Stimulated activated naive CD8-positive, alpha-beta T cell treated with anti-CD3 and anti-CD28 coated beads, Interleukin-15, Interleukin-2, amounts not matched to agents 100 ng/mL and 50 ng/mL, for 24 hours (primary cell): ENCODE results near the gene TCF19.
"Not testable (repeated sequence)": the region's sequence is repeated elsewhere in the genome, so short reads cannot be mapped to it uniquely, and the experiment has no call there.

Experiments used
- H3K27ac Mint-ChIP-seq: one replicate; pipeline ENCODE4 v1.8.0; 2021; ENCODE audit warnings: mild to moderate bottlenecking, mixed read lengths
- H3K27me3 Mint-ChIP-seq: one replicate; pipeline ENCODE4 v1.8.0; 2021; ENCODE audit warnings: mixed read lengths
- H3K36me3 Mint-ChIP-seq: one replicate; pipeline ENCODE4 v1.8.0; 2021; ENCODE audit warnings: low read depth, mixed read lengths
- H3K4me1 Mint-ChIP-seq: one replicate; pipeline ENCODE4 v1.8.0; 2021; ENCODE audit warnings: low read depth, mixed read lengths
- H3K4me3 Mint-ChIP-seq: one replicate; pipeline ENCODE4 v1.8.0; 2021; ENCODE audit warnings: mild to moderate bottlenecking, mixed read lengths
- H3K9me3 Mint-ChIP-seq: one replicate; pipeline ENCODE4 v1.8.0; 2021; ENCODE audit warnings: mixed read lengths

Gene TCF19

DNA sequence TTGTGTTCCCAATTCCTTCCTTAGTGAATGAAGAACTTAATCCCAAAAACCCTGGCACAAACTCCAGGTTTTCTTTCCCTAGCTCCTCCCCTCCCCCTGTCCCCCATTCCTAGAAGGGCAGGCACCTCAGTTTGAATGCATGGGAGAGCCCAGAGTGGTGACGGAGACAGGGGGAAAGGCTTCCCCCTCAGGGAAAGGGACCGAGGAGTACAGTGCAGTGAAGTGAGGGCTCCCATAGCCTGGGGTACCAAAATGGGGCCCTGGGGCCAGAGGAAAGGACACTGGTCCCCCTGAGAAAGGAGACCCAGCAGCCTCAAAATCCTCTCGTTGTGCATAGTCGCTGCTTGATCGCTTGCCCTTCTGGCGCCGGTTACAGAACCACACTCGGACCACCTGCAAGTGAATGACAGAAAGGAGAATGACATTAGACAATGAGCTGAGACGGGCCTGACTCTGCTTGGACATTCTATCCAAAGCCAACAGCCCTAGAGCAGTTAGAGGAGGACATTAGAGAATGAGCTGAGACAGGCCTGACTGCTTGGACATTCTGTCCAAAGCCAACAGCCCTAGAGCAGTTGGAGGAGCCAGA lies 6.2 kb downstream of the TCF19 start:
- not testable (repeated sequence) for H3K27me3 Mint-ChIP-seq, H3K27ac Mint-ChIP-seq, H3K4me3 Mint-ChIP-seq, H3K9me3 Mint-ChIP-seq
- Mint-ChIP-seq H3K36me3 (peaks cover 26% of the 10 kb centered on the region), H3K4me1 (peaks cover 42% of the 10 kb centered on the region)

DNA sequence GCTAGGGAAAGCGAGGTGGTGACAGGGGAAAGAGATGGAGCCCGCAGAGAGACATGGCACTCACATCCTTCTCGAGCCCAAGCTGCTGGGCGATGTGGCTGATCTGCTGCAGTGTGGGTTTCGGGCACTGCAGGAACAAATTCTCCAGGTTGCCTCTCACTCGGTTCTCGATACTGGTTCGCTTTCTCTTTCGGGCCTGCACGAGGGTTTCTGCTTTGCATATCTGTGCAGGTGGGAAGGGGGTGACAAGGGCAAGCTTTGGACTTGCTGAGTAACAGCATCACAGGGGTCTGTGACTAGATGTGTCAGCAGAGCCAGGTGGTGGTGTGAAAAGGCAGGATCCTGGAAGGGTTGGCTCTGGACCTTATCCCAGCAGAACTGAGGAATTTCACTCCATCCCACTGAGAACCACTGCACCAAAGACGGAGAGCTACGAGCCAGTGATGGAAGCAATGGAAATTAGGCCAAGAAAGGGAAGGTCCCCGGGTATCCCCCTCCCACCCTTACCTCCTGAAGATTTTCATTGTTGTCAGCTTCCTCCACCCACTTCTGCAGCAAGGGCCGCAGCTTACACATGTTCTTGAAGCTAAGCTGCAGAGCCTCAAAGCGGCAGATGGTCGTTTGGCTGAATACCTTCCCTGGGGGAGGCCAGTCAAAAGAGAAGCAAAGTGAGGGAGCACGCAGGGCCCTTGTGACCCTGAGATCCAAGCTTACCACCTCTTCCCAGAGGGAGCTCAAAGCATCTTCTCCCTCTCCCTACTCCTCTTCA lies 6.9 kb downstream of the TCF19 start:
- H3K27me3 Mint-ChIP-seq, H3K4me3 Mint-ChIP-seq, H3K27ac Mint-ChIP-seq, H3K9me3 Mint-ChIP-seq: not testable (repeated sequence)
- H3K36me3 Mint-ChIP-seq, result peaks cover 20% of the 10 kb centered on the region
- H3K4me1 Mint-ChIP-seq, result peaks cover 37% of the 10 kb centered on the region

DNA sequence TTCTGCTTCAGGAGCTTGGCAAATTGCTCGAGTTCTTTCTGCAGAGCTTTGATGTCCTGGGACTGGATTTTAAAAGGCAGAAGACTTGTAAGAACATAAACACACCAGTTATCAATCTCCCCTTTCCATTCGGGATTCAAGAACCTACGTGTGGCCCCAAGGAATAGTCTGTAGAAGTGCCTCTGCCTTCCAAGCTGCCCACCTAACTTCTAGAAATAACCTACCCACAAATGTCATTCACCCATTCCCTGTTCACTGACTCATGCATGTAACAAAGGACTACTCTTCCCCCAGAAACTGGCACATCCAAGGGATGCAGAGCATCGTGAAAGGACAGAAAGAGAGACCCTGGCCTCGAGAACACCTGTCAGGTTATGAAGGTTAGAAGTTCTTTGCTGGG lies 7.6 kb downstream of the TCF19 start:
- Mint-ChIP-seq H3K36me3 (peaks cover 20% of the 10 kb centered on the region), H3K9me3 (no peaks in the 10 kb centered on the region), H3K4me1 (peaks cover 37% of the 10 kb centered on the region), H3K4me3 (no peak overlapping the region), H3K27ac (no peak overlapping the region), H3K27me3 (no peaks in the 10 kb centered on the region)

DNA sequence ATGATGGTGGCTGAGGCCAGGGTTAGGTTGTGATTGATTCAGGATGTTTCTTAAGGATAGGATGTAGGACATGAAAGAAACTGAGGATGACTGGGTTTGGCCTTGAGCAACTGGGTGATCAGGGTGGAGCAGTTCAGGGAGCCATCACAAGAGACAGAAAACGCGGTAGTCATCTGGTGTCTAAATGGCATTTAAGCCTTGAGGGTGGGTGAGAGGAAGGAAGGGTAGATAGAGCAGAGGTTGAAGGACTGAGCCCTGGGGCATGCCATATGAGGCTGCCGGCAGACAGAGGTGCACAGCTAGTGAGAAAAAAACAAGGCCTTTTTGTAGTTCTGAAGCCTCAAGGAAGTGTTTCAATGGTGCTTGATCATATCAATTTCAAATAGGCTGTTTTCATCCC lies 10.2 kb downstream of the TCF19 start:
- Mint-ChIP-seq H3K36me3 (no peaks in the 10 kb centered on the region), H3K9me3 (no peaks in the 10 kb centered on the region), H3K27me3 (no peaks in the 10 kb centered on the region), H3K4me1 (peaks cover 17% of the 10 kb centered on the region), H3K27ac (no peak overlapping the region), H3K4me3 (no peak overlapping the region)

DNA sequence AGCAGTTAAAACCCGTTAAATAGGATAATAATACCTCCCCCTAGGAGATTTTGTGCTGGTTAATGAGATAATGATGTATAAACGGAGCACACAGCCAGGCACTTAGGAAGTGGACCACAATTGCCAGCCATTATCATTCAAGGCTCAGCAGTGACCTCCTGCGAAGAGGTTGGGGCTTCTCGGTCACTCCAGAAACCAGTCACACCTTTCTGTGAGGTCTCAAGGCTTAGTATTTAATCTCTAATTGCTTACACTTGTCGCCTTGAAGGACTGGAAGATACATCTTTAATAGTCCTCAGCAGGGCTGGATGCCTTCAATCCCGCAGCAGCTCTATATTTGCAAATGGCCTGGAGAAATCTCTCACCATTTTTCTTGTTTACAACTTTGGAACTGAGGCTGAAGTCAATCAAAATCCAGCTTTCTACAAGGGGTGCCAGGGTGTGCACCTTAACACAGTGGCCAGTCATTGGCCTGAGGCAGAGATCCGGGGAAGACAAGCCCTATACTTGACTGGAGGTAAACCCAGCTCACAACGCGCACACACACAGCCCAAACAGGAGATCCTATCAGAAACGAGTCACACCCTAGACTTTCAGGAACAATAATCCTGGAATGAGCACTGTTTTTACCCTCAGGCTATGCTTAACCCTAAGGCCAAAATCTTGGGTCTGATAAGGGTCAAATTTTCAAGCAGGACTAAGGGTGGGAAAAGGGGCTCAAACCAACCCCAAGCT lies 10.9 kb downstream of the TCF19 start:
- H3K4me3 Mint-ChIP-seq, result no peak overlapping the region
- no peaks in the 10 kb centered on the region for H3K27me3 Mint-ChIP-seq
- no peak overlapping the region for H3K27ac Mint-ChIP-seq
- H3K36me3 Mint-ChIP-seq, result no peaks in the 10 kb centered on the region
- peaks cover 10% of the 10 kb centered on the region for H3K4me1 Mint-ChIP-seq
- no peaks in the 10 kb centered on the region for H3K9me3 Mint-ChIP-seq

DNA sequence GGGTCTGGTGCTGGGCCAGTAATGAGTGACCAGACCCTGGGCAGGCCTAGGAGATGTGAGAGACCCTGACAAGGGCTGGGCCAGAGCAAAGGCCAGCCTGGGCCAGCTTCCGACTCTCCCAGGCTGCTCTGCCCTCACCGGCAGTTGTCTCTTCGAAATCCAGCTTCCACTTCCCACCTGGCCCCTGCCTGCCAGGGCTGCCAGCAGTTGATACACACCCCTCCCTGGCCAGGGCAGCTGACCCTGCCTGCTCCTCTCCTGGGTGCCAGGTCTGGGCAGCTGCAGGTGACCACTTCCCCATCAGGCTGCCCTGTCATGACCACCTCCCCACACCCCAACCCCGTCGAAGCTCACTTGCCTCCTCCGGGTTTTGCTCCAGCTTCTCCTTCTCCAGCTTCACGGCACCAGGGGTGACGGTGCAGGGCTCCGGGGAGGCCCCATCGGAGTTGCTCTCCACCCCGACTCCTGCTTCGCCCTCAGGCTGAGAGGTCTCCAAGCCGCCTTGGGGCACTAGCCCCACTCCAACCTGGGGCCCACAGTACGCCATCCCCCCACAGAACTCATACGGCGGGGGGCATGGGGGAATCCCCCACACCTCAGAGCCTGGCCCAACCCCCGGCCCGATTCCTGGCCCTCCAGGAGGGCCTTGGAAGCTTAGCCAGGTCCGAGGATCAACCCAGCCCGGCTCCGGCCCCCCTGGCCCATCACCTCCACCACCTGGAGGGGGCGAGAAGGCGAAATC lies 11.6 kb downstream of the TCF19 start:
- H3K9me3 Mint-ChIP-seq, H3K36me3 Mint-ChIP-seq, H3K27ac Mint-ChIP-seq, H3K4me3 Mint-ChIP-seq, H3K4me1 Mint-ChIP-seq, H3K27me3 Mint-ChIP-seq: not testable (repeated sequence)

DNA sequence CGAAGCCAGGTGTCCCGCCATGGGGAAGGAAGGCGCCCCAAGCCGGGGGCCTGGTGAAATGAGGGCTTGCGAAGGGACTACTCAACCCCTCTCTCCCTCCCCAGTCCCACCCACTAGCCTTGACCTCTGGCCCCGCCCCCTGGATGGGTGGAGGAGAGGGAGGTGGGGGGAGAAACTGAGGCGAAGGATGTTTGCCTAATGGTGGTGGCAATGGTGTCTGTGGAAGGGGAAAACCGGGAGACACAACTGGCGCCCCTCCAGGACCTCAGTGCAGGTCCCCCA lies 12.2 kb downstream of the TCF19 start, which contains the start of gene POU5F1:
Gene POU5F1, minus strand, starts transcription at position 83 of the 282 bp plus-strand sequence. Its CDS starts 62 bp downstream, at position 21.
- H3K27ac Mint-ChIP-seq, result no peak within 1 kb of the TSS
- H3K4me1 Mint-ChIP-seq, result peaks cover under 1% of the 10 kb centered on the region
- H3K9me3 Mint-ChIP-seq, result no peaks in the 10 kb centered on the region
- no peaks in the 10 kb centered on the region for H3K36me3 Mint-ChIP-seq
- no peaks in the 10 kb centered on the region for H3K27me3 Mint-ChIP-seq
- H3K4me3 Mint-ChIP-seq, result no peak within 1 kb of the TSS

DNA sequence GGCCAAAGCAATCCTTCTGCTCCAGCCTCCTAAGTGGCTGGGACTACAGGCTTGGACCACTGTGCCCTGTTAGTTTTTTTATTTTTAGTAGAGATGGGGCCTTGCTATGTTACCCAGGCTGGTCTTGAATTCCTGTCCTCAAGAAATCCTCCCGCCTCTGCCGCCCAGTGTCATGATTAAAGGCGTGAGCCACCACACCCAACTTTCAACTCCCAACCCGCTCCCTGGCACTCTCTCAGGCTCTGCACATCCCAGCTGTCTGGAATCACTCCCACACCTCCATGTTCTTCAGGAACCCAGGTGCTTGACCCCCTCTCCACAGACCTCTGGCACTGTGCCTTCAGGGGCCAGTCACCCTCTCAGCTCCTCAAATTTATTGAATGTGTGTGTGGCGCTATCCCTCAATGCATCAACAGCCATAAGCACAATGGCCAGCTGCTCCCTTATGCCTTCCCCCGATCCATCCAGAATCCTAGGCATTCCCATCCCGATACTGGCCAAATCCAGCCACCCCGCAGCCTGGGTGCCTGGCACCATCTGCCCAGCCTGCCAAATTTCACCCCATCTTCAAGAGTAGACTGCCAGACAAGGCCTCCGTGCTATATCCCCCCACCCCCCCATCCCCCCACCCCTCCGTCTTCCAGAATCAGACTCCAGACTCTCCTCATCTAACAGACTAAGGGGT lies 12.7 kb downstream of the TCF19 start:
- Mint-ChIP-seq H3K4me1 (no peaks in the 10 kb centered on the region), H3K36me3 (no peaks in the 10 kb centered on the region), H3K9me3 (no peaks in the 10 kb centered on the region), H3K27me3 (no peaks in the 10 kb centered on the region), H3K4me3 (no peak overlapping the region), H3K27ac (no peak overlapping the region)

DNA sequence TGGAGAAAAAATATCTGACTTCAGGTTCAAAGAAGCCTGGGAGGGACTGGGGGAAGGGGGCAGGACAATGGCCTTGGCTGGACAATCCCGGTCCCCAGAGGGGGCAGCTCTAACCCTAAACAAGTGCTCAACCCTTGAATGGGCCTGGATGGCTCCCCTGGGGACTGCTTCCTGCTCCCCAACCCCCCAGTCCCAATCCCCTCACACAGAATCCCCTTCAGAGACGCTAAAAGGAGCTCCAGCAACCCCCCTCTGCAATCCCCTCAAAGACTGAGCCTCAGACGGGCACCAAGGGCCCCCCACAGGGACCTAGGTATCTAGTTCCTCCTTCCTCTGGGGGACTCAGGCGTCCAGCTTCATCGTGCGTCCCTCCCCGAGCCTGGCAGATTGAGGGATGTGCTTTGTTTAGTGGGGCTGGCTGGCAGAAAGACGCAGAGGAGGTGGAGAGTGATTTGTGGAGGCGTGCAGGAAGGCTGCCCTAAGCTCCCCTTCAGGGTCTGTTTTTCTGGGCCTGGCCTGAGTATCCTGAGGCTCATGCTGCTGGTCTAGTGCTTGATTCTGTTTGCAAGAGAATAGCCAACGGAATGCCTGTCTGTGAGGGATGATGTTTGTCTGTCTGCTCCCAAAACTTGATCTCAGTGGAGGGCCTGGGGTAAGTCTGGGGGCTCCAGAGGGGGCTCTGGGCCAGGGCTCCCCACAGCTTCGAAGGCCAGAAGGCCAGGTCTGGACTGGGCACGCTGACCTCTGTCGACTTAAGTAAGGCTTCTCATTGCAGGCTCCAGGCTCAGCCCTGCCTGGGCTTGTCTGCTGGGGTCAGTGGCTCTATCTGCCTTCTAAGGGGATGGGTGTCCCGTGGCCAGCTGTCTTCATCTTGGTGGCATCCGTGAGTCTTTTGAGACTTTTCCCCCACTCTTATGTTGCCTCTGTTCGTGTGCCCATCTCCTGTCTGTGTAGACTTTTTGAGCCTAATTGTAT lies 13.8 kb downstream of the TCF19 start:
- Mint-ChIP-seq H3K36me3 (no peaks in the 10 kb centered on the region), H3K27ac (no peak overlapping the region), H3K27me3 (no peaks in the 10 kb centered on the region), H3K9me3 (no peaks in the 10 kb centered on the region), H3K4me3 (no peak overlapping the region), H3K4me1 (no peaks in the 10 kb centered on the region)

DNA sequence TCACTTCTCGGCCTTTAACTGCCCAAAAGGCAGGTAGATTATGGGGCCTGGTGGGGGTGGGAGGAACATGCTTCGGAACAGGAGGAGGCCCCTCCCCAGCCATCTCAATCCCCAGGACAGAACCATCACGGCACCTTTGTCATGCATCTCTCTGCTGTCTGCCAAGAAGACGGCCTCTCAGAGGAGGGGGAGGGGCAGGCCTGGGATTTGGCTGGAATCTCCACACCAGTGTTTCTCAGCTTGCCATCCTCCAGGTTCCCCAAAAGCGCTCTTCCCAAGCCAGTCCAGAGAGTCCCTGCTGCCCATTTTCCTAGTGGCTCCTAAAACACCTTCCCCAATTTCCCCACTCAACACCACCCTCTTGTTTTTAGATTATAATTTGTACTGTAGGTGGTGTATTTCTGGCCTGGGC lies 14.6 kb downstream of the TCF19 start:
- no peaks in the 10 kb centered on the region for H3K27me3 Mint-ChIP-seq
- no peaks in the 10 kb centered on the region for H3K4me1 Mint-ChIP-seq
- no peaks in the 10 kb centered on the region for H3K9me3 Mint-ChIP-seq
- H3K4me3 Mint-ChIP-seq, result no peak overlapping the region
- H3K36me3 Mint-ChIP-seq, result no peaks in the 10 kb centered on the region
- no peak overlapping the region for H3K27ac Mint-ChIP-seq

DNA sequence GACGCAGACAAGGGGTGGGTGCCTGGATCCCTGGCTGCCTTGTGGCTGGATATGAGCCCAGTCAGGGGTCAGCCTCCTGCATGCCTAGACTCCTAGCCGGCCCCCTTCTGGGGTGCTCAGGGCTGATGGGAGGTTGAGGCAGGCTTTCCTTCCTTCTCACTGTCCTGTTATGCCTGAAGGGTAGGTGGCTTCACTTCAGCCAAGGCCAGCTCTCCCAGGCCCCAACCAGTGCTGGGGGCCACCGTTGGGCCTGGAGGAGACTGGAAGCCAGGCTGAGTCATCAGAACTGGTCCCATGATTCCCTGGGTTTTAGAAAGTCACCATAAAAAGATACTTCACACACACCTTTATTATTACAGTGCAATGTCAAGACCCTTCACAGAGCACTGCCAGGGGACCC lies 15.0 kb downstream of the TCF19 start:
- H3K27ac Mint-ChIP-seq, result no peak overlapping the region
- H3K4me3 Mint-ChIP-seq, result no peak overlapping the region
- H3K9me3 Mint-ChIP-seq, result no peaks in the 10 kb centered on the region
- peaks cover under 1% of the 10 kb centered on the region for H3K4me1 Mint-ChIP-seq
- no peaks in the 10 kb centered on the region for H3K27me3 Mint-ChIP-seq
- no peaks in the 10 kb centered on the region for H3K36me3 Mint-ChIP-seq

DNA sequence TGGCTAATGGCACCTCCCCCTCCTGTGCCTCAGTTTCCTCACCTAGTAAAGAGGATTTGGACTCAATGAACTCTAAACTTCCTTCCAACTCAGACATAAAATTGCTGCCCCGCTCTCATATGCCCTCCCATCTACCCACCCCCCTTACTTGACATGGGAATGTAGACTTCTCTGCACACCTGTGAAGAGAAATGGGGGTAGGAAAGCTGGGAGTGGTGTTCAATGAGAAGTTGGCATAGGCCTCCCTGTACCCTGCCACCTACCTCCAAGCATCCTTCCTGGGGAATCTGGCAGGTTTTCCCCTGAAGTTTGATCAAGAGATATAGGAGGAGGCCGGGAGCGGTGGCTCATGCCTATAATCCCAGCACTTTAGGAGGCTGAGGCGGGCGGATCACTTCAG lies 16.0 kb downstream of the TCF19 start:
- Mint-ChIP-seq H3K36me3 (no peaks in the 10 kb centered on the region), H3K4me3 (no peak overlapping the region), H3K27ac (no peak overlapping the region), H3K9me3 (no peaks in the 10 kb centered on the region), H3K4me1 (peaks cover 10% of the 10 kb centered on the region), H3K27me3 (no peaks in the 10 kb centered on the region)

DNA sequence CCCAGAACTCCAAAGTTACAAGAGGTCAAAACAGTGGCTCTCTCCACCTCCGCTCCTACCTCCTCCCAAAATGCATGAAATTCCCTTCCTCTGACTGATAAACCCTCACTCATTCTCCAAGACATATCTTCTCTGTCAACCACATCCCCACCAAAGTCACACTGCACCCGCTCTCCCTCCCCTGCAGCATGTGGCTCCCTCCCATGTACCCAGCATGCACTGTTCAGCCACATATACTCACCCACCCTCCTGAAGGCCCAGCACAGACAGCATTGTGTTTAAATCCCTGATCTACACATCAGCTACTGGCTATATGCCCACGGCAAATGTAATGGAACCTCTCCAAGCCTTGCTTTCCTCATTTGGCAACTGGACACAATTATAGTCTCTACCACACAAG lies 17.6 kb downstream of the TCF19 start:
- H3K9me3 Mint-ChIP-seq, result no peaks in the 10 kb centered on the region
- peaks cover 15% of the 10 kb centered on the region for H3K4me1 Mint-ChIP-seq
- no peaks in the 10 kb centered on the region for H3K36me3 Mint-ChIP-seq
- H3K27ac Mint-ChIP-seq, result no peak overlapping the region
- H3K4me3 Mint-ChIP-seq, result no peak overlapping the region
- no peaks in the 10 kb centered on the region for H3K27me3 Mint-ChIP-seq
